IMR-90 (cell line): Measurements from ENCODE around the gene ATXN1L. TPM values are rescaled to one million over a fixed set of nuclear protein-coding genes. Genes with fewer than 3 reads are reported as not detected.

Source experiments
- ATAC-seq: fragments of 200-7000 bp; cut with Tn5 transposase; 2 replicates; pipeline ENCODE4 v1.9.1; 2020; ENCODE audit warnings: low read depth, mild to moderate bottlenecking, moderate library complexity
- BruUV-seq: library from RNA; stranded (reverse); fragments of 400-500 nt; replicated peaks from 2 replicates; lab custom pipeline; 2021; lab: Mats Ljungman, UMichigan
- CTCF ChIA-PET: fragments of 300-600 bp; formaldehyde crosslinking; extraction: SDS; loops from one replicate; lab custom pipeline; 2021; ENCODE audit warnings: antibody characterized with exemption; lab: Yijun Ruan, JAX
- POLR2A ChIA-PET: fragments of 300-600 bp; sonication (Branson Sonifier 250); formaldehyde crosslinking; loops from one replicate; lab custom pipeline; 2022; ENCODE audit warnings: antibody characterized with exemption; ENCODE audit not compliant: unreplicated experiment; lab: Charles Lee
- DNase-seq: peaks from one replicate; pipeline ENCODE4 v3.0.0; 2013
- H2AFZ ChIP-seq: replicated peaks from 2 replicates; pipeline ENCODE3; 2013; ENCODE audit warnings: low read length, mild to moderate bottlenecking; ENCODE audit not compliant: poor library complexity
- H2AK5ac ChIP-seq: 2 replicates; pipeline ENCODE4 v1.6.1; 2013; ENCODE audit warnings: low read depth, low read length, inconsistent platforms
- H2AK9ac ChIP-seq: replicated peaks from 2 replicates; pipeline ENCODE3; 2013; ENCODE audit warnings: mild to moderate bottlenecking, low read depth, low read length, moderate library complexity; ENCODE audit not compliant: poor library complexity
- H2BK120ac ChIP-seq: 2 replicates; pipeline ENCODE4 v1.6.1; 2013; ENCODE audit warnings: low read depth, low read length, inconsistent platforms
- H2BK15ac ChIP-seq: 3 replicates; pipeline ENCODE4 v1.6.1; 2013; ENCODE audit warnings: low read depth, low read length, inconsistent platforms
- H2BK20ac ChIP-seq: 2 replicates; pipeline ENCODE4 v1.6.1; 2013; ENCODE audit warnings: low read depth, mild to moderate bottlenecking, inconsistent platforms, low read length, moderate library complexity
- H2BK5ac ChIP-seq: 2 replicates; pipeline ENCODE4 v1.6.1; 2013; ENCODE audit warnings: mild to moderate bottlenecking, low read depth, low read length, inconsistent platforms; ENCODE audit not compliant: poor library complexity, severe bottlenecking
- H3K14ac ChIP-seq: replicated peaks from 2 replicates; pipeline ENCODE4 v1.6.1; 2013; ENCODE audit warnings: low read depth, low read length, inconsistent platforms
- H3K18ac ChIP-seq: 2 replicates; pipeline ENCODE4 v1.6.1; 2013; ENCODE audit warnings: low read depth, low read length, control low read depth
- H3K23ac ChIP-seq: 2 replicates; pipeline ENCODE4 v1.6.1; 2013; ENCODE audit warnings: low read depth, low read length, inconsistent platforms
- H3K27ac ChIP-seq: 2 replicates; pipeline ENCODE4 v1.5.1; 2013; ENCODE audit warnings: mild to moderate bottlenecking, control low read depth, low read length; ENCODE audit not compliant: insufficient read depth
- H3K27me3 ChIP-seq: 2 replicates; pipeline ENCODE4 v1.6.1; 2013; ENCODE audit warnings: low read length; ENCODE audit not compliant: control insufficient read depth, insufficient read depth
- H3K36me3 ChIP-seq: 2 replicates; pipeline ENCODE4 v1.6.1; 2013; ENCODE audit warnings: low read length, mixed read lengths; ENCODE audit not compliant: control insufficient read depth, insufficient read depth
- H3K4ac ChIP-seq: 2 replicates; pipeline ENCODE4 v1.6.1; 2013; ENCODE audit warnings: low read depth, low read length, inconsistent platforms
- H3K4me1 ChIP-seq: 2 replicates; pipeline ENCODE4 v1.6.1; 2013; ENCODE audit warnings: low read length, mixed read lengths; ENCODE audit not compliant: control insufficient read depth, insufficient read depth
- H3K4me2 ChIP-seq: 2 replicates; pipeline ENCODE4 v1.6.1; 2013; ENCODE audit warnings: low read depth, mild to moderate bottlenecking, control low read depth, low read length, moderate library complexity
- H3K4me3 ChIP-seq: 2 replicates; pipeline ENCODE4 v1.5.1; 2013; ENCODE audit warnings: low read depth, mild to moderate bottlenecking, control low read depth, low read length, moderate library complexity; ENCODE audit not compliant: insufficient read depth
- H3K56ac ChIP-seq: 2 replicates; pipeline ENCODE4 v1.6.1; 2013; ENCODE audit warnings: low read length, inconsistent platforms; ENCODE audit not compliant: insufficient read depth; ENCODE audit errors: extremely low read depth
- H3K79me1 ChIP-seq, 2 experiments: 2 replicates each; pipeline ENCODE4 v1.6.1; 2013; ENCODE audit warnings: low read length in 2 of 2, inconsistent platforms in 1 of 2, low read depth in 1 of 2
- H3K9ac ChIP-seq: 2 replicates; pipeline ENCODE4 v1.6.1; 2013; ENCODE audit warnings: low read depth, low read length, control low read depth
- H3K9me1 ChIP-seq: 2 replicates; pipeline ENCODE4 v1.6.1; 2013; ENCODE audit warnings: low read length, inconsistent platforms; ENCODE audit not compliant: insufficient read depth
- H3K9me3 ChIP-seq: 2 replicates; pipeline ENCODE4 v1.6.1; 2013; ENCODE audit warnings: low read length; ENCODE audit not compliant: control insufficient read depth, insufficient read depth
- H4K20me1 ChIP-seq: 2 replicates; pipeline ENCODE4 v1.6.1; 2013; ENCODE audit warnings: low read length, inconsistent platforms; ENCODE audit not compliant: insufficient read depth
- H4K5ac ChIP-seq: 2 replicates; pipeline ENCODE4 v1.6.1; 2013; ENCODE audit warnings: mild to moderate bottlenecking, low read depth, low read length, control low read depth
- H4K8ac ChIP-seq, 2 experiments: 2 replicates each; pipeline ENCODE4 v1.6.1; 2013; ENCODE audit warnings: low read depth in 2 of 2, low read length in 2 of 2, control low read depth in 1 of 2, inconsistent platforms in 1 of 2
- H4K91ac ChIP-seq: 2 replicates; pipeline ENCODE4 v1.6.1; 2013; ENCODE audit warnings: low read depth, low read length, inconsistent platforms; ENCODE audit not compliant: insufficient read depth
- MAFK ChIP-seq: IDR thresholded peaks from 2 replicates; pipeline ENCODE4 v1.6.1; 2012; ENCODE audit warnings: low read depth, low read length, improper control_type of control experiment
- MAZ ChIP-seq: IDR thresholded peaks from 2 replicates; pipeline ENCODE4 v1.6.1; 2012; ENCODE audit warnings: low read depth, mild to moderate bottlenecking, low read length, improper control_type of control experiment, moderate library complexity, borderline replicate concordance
- NFE2L2 ChIP-seq: fragments of 150-350 bp; IDR thresholded peaks from 2 replicates; pipeline ENCODE4 v1.6.1; 2016; ENCODE audit warnings: low read depth, mild to moderate bottlenecking, low read length
- RAD21 ChIP-seq: IDR thresholded peaks from 2 replicates; pipeline ENCODE4 v1.6.1; 2012; ENCODE audit warnings: low read length, improper control_type of control experiment
- RCOR1 ChIP-seq: IDR thresholded peaks from 2 replicates; pipeline ENCODE4 v1.6.1; 2012; ENCODE audit warnings: mild to moderate bottlenecking, low read length, improper control_type of control experiment; ENCODE audit not compliant: insufficient replicate concordance
- WGBS, 2 experiments: methylation state at CpG; one replicate each; pipeline versions ENCODE4 v1.1.5 to v1.1.7; 2013; ENCODE audit warnings: missing lambda C conversion rate in 2 of 2; ENCODE audit not compliant: insufficient read length in 1 of 2; ENCODE audit errors: extremely low coverage in 2 of 2; 5-methylcytosine and 5-hydroxymethylcytosine counted together
- dilution Hi-C: fragments of 300-500 bp; cut with HindIII; formaldehyde crosslinking; loops from one replicate; pipeline ENCODE4 v1.14.3; 2018; ENCODE audit warnings: low sequenced_read_pairs; ENCODE audit not compliant: unreplicated experiment
- in situ Hi-C: fragments of 300-500 bp; cut with MboI; formaldehyde crosslinking; loops from 3 replicates; pipeline ENCODE4 v1.14.3; 2019; ENCODE audit warnings: low sequenced_read_pairs, inconsistent platforms, mixed read lengths
- intact Hi-C: fragments of 100-400 bp; cut with micrococcal nuclease; formaldehyde crosslinking; loops from 2 replicates; pipeline ENCODE4 v1.10.0; 2022
- polyA plus RNA-seq, 3 experiments: library from polyadenylated mRNA; depleted of rRNA; stranded (reverse); fragments of >200 nt; gene quantifications; 2 replicates each; pipeline ENCODE4 v1.2.3, GENCODE V29; 2012; ENCODE audit warnings: low replicate concordance in 1 of 3
- total RNA-seq: library from RNA; depleted of rRNA; stranded (reverse); fragments of >200 nt; gene quantifications from 2 replicates; pipeline ENCODE4 v1.2.3, GENCODE V29; 2012

Gene ATXN1L
- total and polyA plus RNA-seq, 2 of the 4 experiments (the other 2 are of a cell fraction): 5.2 to 9.2 TPM

DNA sequence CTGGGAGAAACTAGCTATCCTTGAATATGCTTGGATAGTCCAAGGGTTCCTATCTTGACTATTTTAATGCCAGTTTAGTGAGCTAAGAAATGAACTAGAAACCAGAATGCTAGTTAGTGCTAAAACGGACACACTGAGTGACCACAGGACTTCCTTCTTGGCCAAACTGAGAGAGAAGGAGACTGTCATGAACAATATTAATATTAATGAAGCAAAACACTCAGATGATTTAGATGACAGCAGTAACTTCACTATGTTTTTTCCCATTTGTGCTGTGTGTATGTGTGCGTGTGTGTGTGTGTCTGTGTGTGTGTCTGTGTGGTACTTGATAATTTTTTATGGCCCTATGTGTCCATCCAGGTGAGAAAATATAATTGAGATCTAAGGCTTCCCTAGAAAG lies 2.2 kb upstream of the ATXN1L start:
- CTCF ChIA-PET: no interaction called here
- Histone ChIP-seq H3K4me3 (no peak overlapping the region), H3K27me3 (no peaks in the 10 kb centered on the region), H4K91ac (no peak overlapping the region), H3K9me1 (no peaks in the 10 kb centered on the region; the same call in 1 of the 2 replicates), H3K23ac (no peak overlapping the region), H3K14ac (no peak overlapping the region), H3K27ac (no peak overlapping the region), H4K8ac (no peak overlapping the region), H3K9me3 (no peaks in the 10 kb centered on the region), H2BK20ac (no peak overlapping the region), H4K20me1 (peaks cover 11% of the 10 kb centered on the region; the same call in 1 of the 2 replicates), H3K4ac (no peak overlapping the region), H2AK5ac (no peak overlapping the region), H2BK120ac (no peak overlapping the region), H2AK9ac (no peak overlapping the region), H3K4me1 (peaks cover 3% of the 10 kb centered on the region; the same call in 1 of the 2 replicates), H3K36me3 (peaks cover under 1% of the 10 kb centered on the region; the same call in 1 of the 2 replicates), H2BK5ac (no peak overlapping the region), H3K79me1 (peaks cover 12 to 28% of the 10 kb centered on the region in 2 experiments; a peak in 3 of 4 replicates), H3K4me2 (no peak overlapping the region), H3K56ac (no peak overlapping the region), H3K9ac (no peak overlapping the region), H3K18ac (no peak overlapping the region), H2BK15ac (no peak overlapping the region), H2AFZ (no peak overlapping the region), H4K5ac (no peak overlapping the region)
- POLR2A ChIA-PET: no interaction called here
- dilution Hi-C loops: no loop called here
- ATAC-seq: no peak
- no peak for TF ChIP-seq RCOR1
- no peak for TF ChIP-seq MAFK
- no peak for TF ChIP-seq NFE2L2
- no peak for TF ChIP-seq MAZ
- TF ChIP-seq RAD21: no peak
- DNase-seq: no peak
- in situ Hi-C loops: no loop called here
- WGBS, 2 experiments: 83% methylated on average over 1 of the region's 2 CpGs; no CpG with 5 or more reads in 1 of the 2 experiments
- intact Hi-C loops: loop anchor here (2.0 kb wide), 1 partner anchor 53 kb away; no protein-coding TSS in a partner anchor
- no TSS peak for BruUV-seq
